Mammary epithelial cell (primary cell): Measurements from ENCODE around the gene ASB18.
A peak's percentile ranks its signal among the peaks of the same experiment; 100 is the strongest.

ENCODE experiments used
- EZH2 ChIP-seq: IDR thresholded peaks from 2 replicates; pipeline ENCODE4 v1.6.1; 2012; ENCODE audit warnings: low read length, inconsistent platforms, borderline replicate concordance
- TF ChIP-seq, protein P1 (sequence below), 2 donors: IDR thresholded peaks in 1 of 2; conservative IDR thresholded peaks in 1 of 2; 2 replicates each; pipeline ENCODE4 v1.5.1; 2011 to 2012; ENCODE audit warnings: inconsistent platforms in 2 of 2, low read length in 2 of 2, mild to moderate bottlenecking in 2 of 2, control low read depth in 1 of 2, low read depth in 1 of 2; ENCODE audit not compliant: insufficient read depth in 1 of 2; ENCODE audit errors: extremely low read depth in 1 of 2

GRCh38 chr2:236177967-236178889 lies 86.0 kb downstream of the ASB18 start:
- TF ChIP-seq, protein P1, sequence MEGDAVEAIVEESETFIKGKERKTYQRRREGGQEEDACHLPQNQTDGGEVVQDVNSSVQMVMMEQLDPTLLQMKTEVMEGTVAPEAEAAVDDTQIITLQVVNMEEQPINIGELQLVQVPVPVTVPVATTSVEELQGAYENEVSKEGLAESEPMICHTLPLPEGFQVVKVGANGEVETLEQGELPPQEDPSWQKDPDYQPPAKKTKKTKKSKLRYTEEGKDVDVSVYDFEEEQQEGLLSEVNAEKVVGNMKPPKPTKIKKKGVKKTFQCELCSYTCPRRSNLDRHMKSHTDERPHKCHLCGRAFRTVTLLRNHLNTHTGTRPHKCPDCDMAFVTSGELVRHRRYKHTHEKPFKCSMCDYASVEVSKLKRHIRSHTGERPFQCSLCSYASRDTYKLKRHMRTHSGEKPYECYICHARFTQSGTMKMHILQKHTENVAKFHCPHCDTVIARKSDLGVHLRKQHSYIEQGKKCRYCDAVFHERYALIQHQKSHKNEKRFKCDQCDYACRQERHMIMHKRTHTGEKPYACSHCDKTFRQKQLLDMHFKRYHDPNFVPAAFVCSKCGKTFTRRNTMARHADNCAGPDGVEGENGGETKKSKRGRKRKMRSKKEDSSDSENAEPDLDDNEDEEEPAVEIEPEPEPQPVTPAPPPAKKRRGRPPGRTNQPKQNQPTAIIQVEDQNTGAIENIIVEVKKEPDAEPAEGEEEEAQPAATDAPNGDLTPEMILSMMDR (conservative IDR thresholded peaks at IDR 0.05 in 1 of 2, IDR thresholded peaks at IDR 0.05 in 1 of 2; ENCODE audit: extremely low read depth in 1 of 2, insufficient read depth in 1 of 2, low read depth in 1 of 2, low read length in 2 of 2) = peak; percentile 63 to 88
- TF ChIP-seq EZH2 = no peak
